HFF-Myc (cell line): ENCODE data around the gene RAB31.

Experiments used
- DNase-seq: peaks from one replicate; pipeline ENCODE4 v3.0.0-alpha.2; 2011; ENCODE audit warnings: low read depth; ENCODE audit errors: extremely low read depth
- H3K4me3 ChIP-seq: replicated peaks from 2 replicates; pipeline ENCODE4 v1.5.1; 2011; ENCODE audit warnings: low read depth, mild to moderate bottlenecking, control low read depth, low read length
- CTCF ChIP-seq: IDR thresholded peaks from 2 replicates; pipeline ENCODE4 v1.5.1; 2012; ENCODE audit warnings: mild to moderate bottlenecking, low read depth, low read length, control low read depth; ENCODE audit errors: missing control alignments

RAB31 gene

GRCh38 chr18:9838144-9838877 is 130.2 kb downstream of the RAB31 start:
- DNase-seq, result no peak
- no peak overlapping the region for H3K4me3 ChIP-seq
- no peak for TF ChIP-seq CTCF

- H3K4me3 ChIP-seq, result no peak overlapping the region
- no peak for DNase-seq
- TF ChIP-seq CTCF, result no peak
Observed at GRCh38 chr18:9839211-9839610, 131.1 kb downstream of the RAB31 start.

- TF ChIP-seq CTCF, result no peak
- no peak overlapping the region for H3K4me3 ChIP-seq
- DNase-seq, result no peak
Observed at GRCh38 chr18:9839853-9840252, 131.8 kb downstream of the RAB31 start.

GRCh38 chr18:9841752-9842151 is 133.7 kb downstream of the RAB31 start:
- no peak for TF ChIP-seq CTCF
- DNase-seq, result no peak
- no peak overlapping the region for H3K4me3 ChIP-seq

- no peak overlapping the region for H3K4me3 ChIP-seq
- DNase-seq, result no peak
- no peak for TF ChIP-seq CTCF
Observed at GRCh38 chr18:9842448-9842847, 134.3 kb downstream of the RAB31 start.

- DNase-seq, result no peak
- TF ChIP-seq CTCF, result no peak
- no peak overlapping the region for H3K4me3 ChIP-seq
Observed at GRCh38 chr18:9845256-9845655, 137.2 kb downstream of the RAB31 start.
